ENCODE measurements around the gene EML6. TPM values are rescaled to one million over a fixed set of nuclear protein-coding genes. Genes with fewer than 3 reads are reported as not detected.

Gene EML6
- total RNA-seq, 1 experiment from 2014 or later: 6.6 TPM

GRCh38 chr2:54720563-54720962, 2.9 kb upstream of the EML6 start:
- DNase-seq (ENCODE audit: low read depth, low spot score) (no peak), ATAC-seq (no peak)
- intact Hi-C loops (cut with micrococcal nuclease): loop anchor here (5.0 to 10.0 kb wide), 2 partner anchors 114 to 457 kb away; no protein-coding TSS in a partner anchor
- ChIA-PET CTCF (no interaction called here), POLR2A (no interaction called here), RAD21 (ENCODE audit: low non-redundant PET in 1 of 2, low total read pairs in 2 of 2, uncharacterized antibody in 2 of 2, unreplicated experiment in 2 of 2) (no interaction called here)
- Histone ChIP-seq H3K4me2 (ENCODE audit: low read length) (no peak overlapping the region), H3K36me3 (ENCODE audit: control insufficient read depth in 1 of 2, insufficient read depth in 2 of 2, low read length in 2 of 2) (no peaks in the 10 kb centered on the region), H3K4me1 (ENCODE audit: control insufficient read depth in 1 of 2, insufficient read depth in 2 of 2, low read length in 2 of 2) (peaks cover 3 to 11% of the 10 kb centered on the region in 2 experiments; a peak in 3 of 4 replicates), H2AFZ (ENCODE audit: low read depth, low read length, poor library complexity, severe bottlenecking) (no peak overlapping the region), H3K79me2 (ENCODE audit: insufficient read depth, low read length) (no peaks in the 10 kb centered on the region), H3K9me2 (ENCODE audit: insufficient read depth) (no peaks in the 10 kb centered on the region), H3K27me3 (ENCODE audit: insufficient read depth, low read length) (no peaks in the 10 kb centered on the region), H3K4me3 (replicated peaks in 1 of 2; ENCODE audit: low read depth in 1 of 2, low read length in 2 of 2) (no peak overlapping the region), H3K27ac (ENCODE audit: low read depth, low read length) (no peak overlapping the region), H3K9me3 (ENCODE audit: control insufficient read depth in 1 of 2, insufficient read depth in 1 of 2, low read depth in 1 of 2, low read length in 2 of 2) (no peaks in the 10 kb centered on the region), H3K9ac (ENCODE audit: low read length) (no peak overlapping the region), H4K20me1 (ENCODE audit: insufficient read depth) (no peaks in the 10 kb centered on the region)
- TF ChIP-seq ZFX (IDR thresholded peaks at IDR 0.05): no peak
- TF ChIP-seq SIN3A (IDR thresholded peaks at IDR 0.05; ENCODE audit: low read depth): no peak
- BruUV-seq (replicated peaks): no TSS peak

GRCh38 chr2:54722641-54723040, 821 bp upstream of the EML6 start:
- H3K27me3 ChIP-seq (ENCODE audit: insufficient read depth, low read length): no peaks in the 10 kb centered on the region
- no peaks in the 10 kb centered on the region for H3K9me3 ChIP-seq (ENCODE audit: control insufficient read depth in 1 of 2, insufficient read depth in 1 of 2, low read depth in 1 of 2, low read length in 2 of 2)
- ChIA-PET RAD21 (ENCODE audit: low non-redundant PET in 1 of 2, low total read pairs in 2 of 2, uncharacterized antibody in 2 of 2, unreplicated experiment in 2 of 2) (no interaction called here), POLR2A (no interaction called here), CTCF (interaction anchor here (1.0 to 1.6 kb wide), 2 partner anchors 116 to 177 kb away, joined by 3 to 4 read pairs; no protein-coding TSS in a partner anchor)
- H3K79me2 ChIP-seq (ENCODE audit: insufficient read depth, low read length): no peaks in the 10 kb centered on the region
- TF ChIP-seq CBX3 (IDR thresholded peaks at IDR 0.05; ENCODE audit: low read depth) (no peak), POLR2A (IDR thresholded peaks at IDR 0.05; ENCODE audit: borderline replicate concordance, extremely low read depth, insufficient read depth, insufficient read length) (no peak), RAD21 (IDR thresholded peaks at IDR 0.05; ENCODE audit: low read depth) (0 out of 2 replicates have a peak, but pooled peaks have one; percentile 1), JUND (IDR thresholded peaks at IDR 0.05) (no peak), MAX (IDR thresholded peaks at IDR 0.05) (no peak)
- no peaks in the 10 kb centered on the region for H3K9me2 ChIP-seq (ENCODE audit: insufficient read depth)
- 0 out of 2 replicates have a peak overlapping the region, but pooled peaks have one; percentile 9 for H3K27ac ChIP-seq (ENCODE audit: low read depth, low read length)
- intact Hi-C loops (cut with micrococcal nuclease): loop anchor here (5.0 to 10.0 kb wide), 2 partner anchors 112 to 455 kb away; no protein-coding TSS in a partner anchor
- peak overlapping the region; percentile 78 to 80 for H3K4me3 ChIP-seq (replicated peaks in 1 of 2; ENCODE audit: low read depth in 1 of 2, low read length in 2 of 2)
- H3K9ac ChIP-seq (ENCODE audit: low read length): peak overlapping the region; percentile 80
- peak overlapping the region; percentile 74 for H3K4me2 ChIP-seq (ENCODE audit: low read length)
- H2AFZ ChIP-seq (ENCODE audit: low read depth, low read length, poor library complexity, severe bottlenecking): peak overlapping the region; percentile 5
- peaks cover 3 to 13% of the 10 kb centered on the region in 2 experiments; a peak in 3 of 4 replicates for H3K4me1 ChIP-seq (ENCODE audit: control insufficient read depth in 1 of 2, insufficient read depth in 2 of 2, low read length in 2 of 2)
- no peaks in the 10 kb centered on the region for H4K20me1 ChIP-seq (ENCODE audit: insufficient read depth)
- peak; percentile 0 for DNase-seq (ENCODE audit: low read depth, low spot score)
- H3K36me3 ChIP-seq (ENCODE audit: control insufficient read depth in 1 of 2, insufficient read depth in 2 of 2, low read length in 2 of 2): no peaks in the 10 kb centered on the region
- ATAC-seq: no peak
- TSS peak; percentile 82 for BruUV-seq (replicated peaks)

All from HCT116 (cell line).